ENCODE measurements around the gene SMCO4.
"Not testable (repeated sequence)": the region's sequence is repeated elsewhere in the genome, so short reads cannot be mapped to it uniquely, and the experiment has no call there.

The SMCO4 gene

GRCh38 chr11:93463666-93464065 lies 79.5 kb downstream of the SMCO4 start:
- not testable (repeated sequence) for DNase-seq

GRCh38 chr11:93458286-93458685 lies 84.9 kb downstream of the SMCO4 start:
- no peak for DNase-seq

GRCh38 chr11:93444617-93445073 lies 98.5 kb downstream of the SMCO4 start:
- DNase-seq: no peak

GRCh38 chr11:93443232-93443631 lies 100.0 kb downstream of the SMCO4 start:
- not testable (repeated sequence) for DNase-seq

GRCh38 chr11:93432247-93432646 lies 110.9 kb downstream of the SMCO4 start:
- DNase-seq: no peak

Measured in NCI-H1694 treated with DMSO at 0.1 percent for 48 hours (cell line).